ENCODE data around the gene NIPA2. TPM values are rescaled to one million over a fixed set of nuclear protein-coding genes. Genes with fewer than 3 reads are reported as not detected.

Gene NIPA2
- total and polyA plus RNA-seq, 3 donors from 2014 or later: 31.4 to 47.1 (median 33.9) TPM

DNA sequence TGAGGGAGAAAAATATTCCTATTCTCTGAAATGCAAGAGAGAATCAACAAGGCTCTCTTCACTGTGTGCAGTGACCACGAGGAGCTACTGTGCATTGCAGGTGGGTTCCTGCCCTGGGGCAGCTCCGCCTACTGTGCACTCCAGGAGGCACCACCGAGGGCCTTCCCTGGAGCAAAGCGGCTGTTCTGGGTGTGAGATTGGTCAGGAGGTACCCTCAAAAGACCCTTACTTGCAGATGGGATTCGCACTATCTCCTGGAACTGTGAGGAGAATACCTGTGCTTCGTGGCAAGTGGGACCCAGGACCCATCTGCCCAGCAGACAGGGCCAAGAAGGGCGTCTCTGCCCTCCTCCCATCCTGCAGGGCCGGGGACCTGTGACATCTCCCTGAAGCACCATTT, 72.8 kb downstream of the NIPA2 start:
- intact Hi-C loops (cut with DNase I; ENCODE audit: low total_unique reads): no loop called here
- Histone ChIP-seq H3K9me3 (no peaks in the 10 kb centered on the region), H3K4me1 (no peaks in the 10 kb centered on the region), H3K27ac (no peak overlapping the region), H3K36me3 (ENCODE audit: low read depth, missing control alignments) (no peaks in the 10 kb centered on the region), H3K27me3 (no peaks in the 10 kb centered on the region), H3K4me3 (no peak overlapping the region)
- no peak for DNase-seq
- TF ChIP-seq POLR2A (IDR thresholded peaks at IDR 0.05) (no peak), CTCF (IDR thresholded peaks at IDR 0.05) (no peak)
- 91% methylated on average over 6 to 8 of the region's 8 CpGs for WGBS, 2 donors

GRCh38 chr15:22912256-22912655, 73.8 kb downstream of the NIPA2 start:
- Histone ChIP-seq H3K4me1 (no peaks in the 10 kb centered on the region), H3K36me3 (ENCODE audit: low read depth, missing control alignments) (no peaks in the 10 kb centered on the region), H3K27ac (no peak overlapping the region), H3K4me3 (no peak overlapping the region), H3K27me3 (no peaks in the 10 kb centered on the region), H3K9me3 (no peaks in the 10 kb centered on the region)
- WGBS, 2 donors: 90 to 97% methylated on average over 12 of the region's 12 CpGs
- intact Hi-C loops (cut with DNase I; ENCODE audit: low total_unique reads): no loop called here
- no peak for TF ChIP-seq POLR2A (IDR thresholded peaks at IDR 0.05)
- no peak for TF ChIP-seq CTCF (IDR thresholded peaks at IDR 0.05)
- no peak for DNase-seq

GRCh38 chr15:22913646-22914380, 75.3 kb downstream of the NIPA2 start:
- WGBS, 2 donors: 94 to 96% methylated on average over 13 of the region's 13 CpGs
- intact Hi-C loops (cut with DNase I; ENCODE audit: low total_unique reads): no loop called here
- no peaks in the 10 kb centered on the region for H3K27me3 ChIP-seq
- no peak overlapping the region for H3K4me3 ChIP-seq
- H3K36me3 ChIP-seq (ENCODE audit: low read depth, missing control alignments): no peaks in the 10 kb centered on the region
- no peak for DNase-seq
- no peak for TF ChIP-seq CTCF (IDR thresholded peaks at IDR 0.05)
- TF ChIP-seq POLR2A (IDR thresholded peaks at IDR 0.05): no peak
- H3K27ac ChIP-seq: no peak overlapping the region
- H3K4me1 ChIP-seq: no peaks in the 10 kb centered on the region
- no peaks in the 10 kb centered on the region for H3K9me3 ChIP-seq

- 94 to 95% methylated on average over 24 to 25 of the region's 25 CpGs for WGBS, 2 donors
- DNase-seq: no peak
- Histone ChIP-seq H3K27me3 (no peaks in the 10 kb centered on the region), H3K36me3 (ENCODE audit: low read depth, missing control alignments) (no peaks in the 10 kb centered on the region), H3K27ac (no peak overlapping the region), H3K9me3 (no peaks in the 10 kb centered on the region), H3K4me3 (no peak overlapping the region), H3K4me1 (no peaks in the 10 kb centered on the region)
- intact Hi-C loops (cut with DNase I; ENCODE audit: low total_unique reads): no loop called here
- no peak for TF ChIP-seq POLR2A (IDR thresholded peaks at IDR 0.05)
- TF ChIP-seq CTCF (IDR thresholded peaks at IDR 0.05): no peak
Observed at GRCh38 chr15:22915866-22916515, 77.5 kb downstream of the NIPA2 start.
